Ovary (tissue), 9 donors: ENCODE results near the gene RSU1. TPM values are rescaled to one million over a fixed set of nuclear protein-coding genes. Genes with fewer than 3 reads are reported as not detected.

Source experiments
- DNase-seq, 5 donors: peaks; one replicate each; pipeline ENCODE4 v3.0.0-alpha.2; 2019 to 2020
- H3K27ac ChIP-seq, 2 donors: fragments of 200-600 bp; one replicate each; pipeline versions ENCODE4 v1.5.1 to v1.8.0; 2019 to 2022
- H3K27me3 ChIP-seq: fragments of 200-600 bp; one replicate; pipeline ENCODE4 v1.8.0; 2022
- H3K36me3 ChIP-seq: fragments of 200-600 bp; sonication (generic); one replicate; pipeline ENCODE4 v1.5.1; 2019
- H3K4me1 ChIP-seq: one replicate; pipeline ENCODE4 v1.8.1; 2013; ENCODE audit warnings: mild to moderate bottlenecking, moderate library complexity; ENCODE audit not compliant: insufficient read depth
- H3K4me3 ChIP-seq: fragments of 200-600 bp; sonication (generic); one replicate; pipeline ENCODE4 v1.5.1; 2017
- H3K9me3 ChIP-seq, 2 donors: fragments of 200-600 bp in 1 of 2; sonication (generic) in 1 of 2; one replicate each; pipeline versions ENCODE4 v1.5.1 to v1.8.1; 2013 to 2019; ENCODE audit warnings: mild to moderate bottlenecking in 1 of 2, moderate library complexity in 1 of 2
- EP300 ChIP-seq: sonication (generic); formaldehyde crosslinking; IDR thresholded peaks from one replicate; pipeline ENCODE4 v1.6.1; 2017; ENCODE audit warnings: antibody characterized with exemption
- POLR2A ChIP-seq: fragments of 450-650 bp; IDR thresholded peaks from one replicate; pipeline ENCODE4 v1.6.1; 2017; ENCODE audit warnings: antibody characterized with exemption, mild to moderate bottlenecking, moderate library complexity
- WGBS, 3 donors: extraction: QIAGEN DNeasy Blood & Tissue Kit in 1 of 3; methylation state at CpG; one replicate each; pipeline versions ENCODE4 v1.1.5 to v1.1.7; 2013 to 2017; 5-methylcytosine and 5-hydroxymethylcytosine counted together
- intact Hi-C, 4 donors: fragments of 100-400 bp; cut with DNase I; formaldehyde crosslinking; loops; one replicate each; pipeline versions ENCODE4 v1.11.0 to v1.15.1; 2022 to 2023
- polyA plus RNA-seq, 2 donors: library from polyadenylated mRNA; stranded (reverse); fragments of 200-250 nt in 1 of 2; fragments of 350-450 nt in 1 of 2; fragmentation: Illumina TruSeq in 1 of 2; extraction: RNeasy Lipid Tissue Mini Kit (QIAGEN cat#74804) in 1 of 2; gene quantifications; one replicate each; pipeline ENCODE4 v1.2.3, GENCODE V29; 2013 to 2014
- total RNA-seq, 7 donors: library from RNA; depleted of rRNA in 2 of 7; stranded (reverse); fragments of >200 nt in 2 of 7; fragmentation: NEBNext Ultra II Directional in 3 of 7; extraction: Animal tissue kit (Norgen Biotek cat#: 25700) in 3 of 7; gene quantifications; one replicate each; pipeline versions ENCODE4 v1.1.0 to v1.2.4, GENCODE V29; 2016 to 2023
- TF ChIP-seq, protein P1 (sequence below), 3 donors: fragments of 450-650 bp in 2 of 3; fragments of 200-600 bp in 1 of 3; IDR thresholded peaks; one replicate each; pipeline versions ENCODE4 v1.5.1 to v1.8.0; 2016 to 2022; ENCODE audit warnings: antibody characterized with exemption in 3 of 3, mild to moderate bottlenecking in 1 of 3
- donor health status: DM: no; HTN: no; CAD: no; lungs with moderate emphysema.
- donor health status: DM: no; HTN: no; CAD: no.
- donor health status: Bipolar disorder and iron deficiency.
- donor health status: DM: yes; HTN: yes; CAD: no.
- donor health status: DM: no; HTN: no; CAD: no.
- donor health status: DM: yes; HTN: yes; CAD: no.

Gene RSU1
- total and polyA plus RNA-seq, 9 donors: 30.1 to 184 (median 70.3) TPM

DNA sequence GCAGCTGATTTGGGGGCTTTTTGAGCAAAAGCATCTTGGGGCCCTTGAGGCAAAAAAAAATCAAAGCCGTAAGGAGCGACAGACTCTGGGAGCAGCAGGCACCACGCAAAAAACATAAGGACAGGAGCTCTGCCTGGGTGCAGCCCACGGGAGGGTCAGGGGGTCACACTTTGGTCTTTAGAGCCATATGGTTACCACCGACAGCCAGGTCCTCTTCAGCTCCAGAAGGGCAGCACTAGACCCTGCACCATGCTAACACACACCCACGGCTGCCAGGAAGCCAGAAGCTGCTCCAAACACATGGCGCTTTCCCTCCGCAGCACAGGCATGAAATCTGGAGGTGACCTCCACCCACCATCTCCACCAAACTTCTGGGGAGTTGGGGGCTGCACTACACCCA, 47.1 kb downstream of the RSU1 start:
- DNase-seq: no peak
- Histone ChIP-seq H3K4me3 (no peak overlapping the region), H3K36me3 (no peaks in the 10 kb centered on the region), H3K27me3 (no peaks in the 10 kb centered on the region), H3K4me1 (peaks cover 2% of the 10 kb centered on the region), H3K27ac (no peak overlapping the region), H3K9me3 (no peaks in the 10 kb centered on the region)
- WGBS, 3 donors: 89 to 92% (median 90%) methylated on average over 8 of the region's 8 CpGs
- intact Hi-C loops: no loop called here
- TF ChIP-seq POLR2A (no peak), EP300 (no peak)
- TF ChIP-seq, protein P1, sequence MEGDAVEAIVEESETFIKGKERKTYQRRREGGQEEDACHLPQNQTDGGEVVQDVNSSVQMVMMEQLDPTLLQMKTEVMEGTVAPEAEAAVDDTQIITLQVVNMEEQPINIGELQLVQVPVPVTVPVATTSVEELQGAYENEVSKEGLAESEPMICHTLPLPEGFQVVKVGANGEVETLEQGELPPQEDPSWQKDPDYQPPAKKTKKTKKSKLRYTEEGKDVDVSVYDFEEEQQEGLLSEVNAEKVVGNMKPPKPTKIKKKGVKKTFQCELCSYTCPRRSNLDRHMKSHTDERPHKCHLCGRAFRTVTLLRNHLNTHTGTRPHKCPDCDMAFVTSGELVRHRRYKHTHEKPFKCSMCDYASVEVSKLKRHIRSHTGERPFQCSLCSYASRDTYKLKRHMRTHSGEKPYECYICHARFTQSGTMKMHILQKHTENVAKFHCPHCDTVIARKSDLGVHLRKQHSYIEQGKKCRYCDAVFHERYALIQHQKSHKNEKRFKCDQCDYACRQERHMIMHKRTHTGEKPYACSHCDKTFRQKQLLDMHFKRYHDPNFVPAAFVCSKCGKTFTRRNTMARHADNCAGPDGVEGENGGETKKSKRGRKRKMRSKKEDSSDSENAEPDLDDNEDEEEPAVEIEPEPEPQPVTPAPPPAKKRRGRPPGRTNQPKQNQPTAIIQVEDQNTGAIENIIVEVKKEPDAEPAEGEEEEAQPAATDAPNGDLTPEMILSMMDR (IDR thresholded peaks at IDR 0.05): no peak

DNA sequence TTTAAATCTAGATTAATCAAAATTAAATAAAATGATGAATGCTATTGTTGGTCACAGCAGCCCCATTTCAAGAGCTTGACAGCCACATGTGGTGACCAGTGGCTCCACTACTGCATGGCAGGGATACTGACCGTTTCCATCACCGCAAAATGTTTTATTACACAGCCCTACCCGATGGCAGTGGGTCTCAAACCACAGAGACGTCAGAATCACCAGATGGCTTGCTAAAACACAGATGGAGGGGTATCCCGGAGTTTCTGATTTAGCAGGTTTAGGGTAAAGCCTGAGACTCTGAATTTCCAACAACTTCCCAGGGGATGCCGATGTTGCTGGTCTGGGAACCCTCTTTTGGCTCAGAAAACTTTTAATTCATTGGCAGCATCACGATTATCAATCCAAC, 47.9 kb downstream of the RSU1 start:
- no peaks in the 10 kb centered on the region for H3K9me3 ChIP-seq
- H3K27me3 ChIP-seq: no peaks in the 10 kb centered on the region
- intact Hi-C loops: no loop called here
- no peaks in the 10 kb centered on the region for H3K36me3 ChIP-seq
- no peak for TF ChIP-seq EP300
- no peak overlapping the region for H3K27ac ChIP-seq
- H3K4me1 ChIP-seq: peaks cover 2% of the 10 kb centered on the region
- 89 to 93% (median 91%) methylated on average over 7 of the region's 7 CpGs for WGBS, 3 donors
- no peak for DNase-seq
- no peak overlapping the region for H3K4me3 ChIP-seq

DNA sequence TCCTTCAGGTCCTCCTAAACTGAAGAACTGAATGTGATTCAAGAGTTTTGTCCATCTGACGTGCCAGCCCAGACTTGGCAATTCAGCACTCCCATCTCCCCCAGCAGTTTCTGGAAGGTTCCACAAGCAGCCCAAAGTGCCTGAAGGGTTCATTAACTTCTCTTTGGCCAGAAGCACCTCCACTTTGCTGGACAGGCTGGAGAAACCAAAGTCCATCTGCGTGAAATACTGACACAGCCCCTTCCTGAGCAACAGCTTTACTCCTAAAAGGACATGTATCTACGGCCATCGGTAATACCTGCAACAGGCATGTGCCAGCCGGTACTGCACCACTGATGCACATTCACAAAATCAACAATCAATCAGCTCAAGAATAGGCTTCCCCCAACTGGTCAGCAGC, 48.5 kb downstream of the RSU1 start:
- Histone ChIP-seq H3K4me3 (no peak overlapping the region), H3K27me3 (no peaks in the 10 kb centered on the region), H3K4me1 (peaks cover 2% of the 10 kb centered on the region), H3K9me3 (no peaks in the 10 kb centered on the region), H3K36me3 (no peaks in the 10 kb centered on the region), H3K27ac (no peak overlapping the region)
- no peak for DNase-seq
- intact Hi-C loops: no loop called here
- TF ChIP-seq, protein P1 (IDR thresholded peaks at IDR 0.05): no peak
- TF ChIP-seq POLR2A (no peak), EP300 (no peak)
- 96 to 97% (median 97%) methylated on average over 5 of the region's 5 CpGs for WGBS, 3 donors

DNA sequence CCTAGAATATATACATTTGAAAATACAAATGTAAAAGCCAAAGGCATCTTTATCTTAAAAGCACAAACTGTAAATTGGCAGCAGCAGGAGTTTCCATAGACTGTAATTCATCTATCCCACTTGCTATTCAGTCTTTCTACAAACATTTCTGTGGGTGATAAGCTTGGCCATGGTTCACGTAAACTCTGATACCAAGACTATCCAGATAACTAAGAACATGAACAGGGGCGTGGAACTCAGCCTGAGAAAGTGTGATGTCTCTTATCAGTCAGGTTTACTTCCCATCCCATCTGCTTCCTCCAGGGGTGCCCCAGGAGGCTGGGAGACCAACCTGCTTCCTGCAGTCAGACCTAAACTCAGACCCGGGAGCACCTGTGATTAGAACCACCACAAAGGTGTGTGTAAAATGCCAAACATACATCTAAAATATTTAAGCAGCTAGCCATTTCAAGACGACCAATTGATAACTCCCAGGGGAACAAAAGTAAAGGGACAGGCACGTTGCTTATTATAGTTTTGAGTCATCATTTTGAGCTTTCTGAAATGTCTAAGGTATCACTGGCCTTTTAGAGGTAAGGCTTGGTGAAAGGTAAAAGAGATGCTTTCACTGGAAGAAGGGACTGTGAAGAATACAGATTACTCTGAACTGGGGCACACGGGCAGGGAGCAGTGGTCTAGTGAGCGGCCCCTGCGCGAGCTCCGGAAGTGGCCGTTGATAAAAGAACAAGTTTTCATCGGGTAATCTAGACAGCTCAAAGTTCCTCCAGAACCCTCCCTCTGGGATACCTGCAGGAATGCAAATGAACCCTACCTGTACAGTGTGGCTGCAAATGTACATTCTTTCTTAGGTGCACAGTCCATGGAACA, 51.5 kb downstream of the RSU1 start:
- peaks cover 2% of the 10 kb centered on the region for H3K4me1 ChIP-seq
- H3K27me3 ChIP-seq: no peaks in the 10 kb centered on the region
- no peak overlapping the region for H3K4me3 ChIP-seq
- no peaks in the 10 kb centered on the region for H3K36me3 ChIP-seq
- intact Hi-C loops: no loop called here
- H3K27ac ChIP-seq: no peak overlapping the region
- no peak for DNase-seq
- no peaks in the 10 kb centered on the region for H3K9me3 ChIP-seq
- WGBS, 3 donors: 78 to 81% (median 81%) methylated on average over 12 of the region's 12 CpGs
- TF ChIP-seq POLR2A: no peak

DNA sequence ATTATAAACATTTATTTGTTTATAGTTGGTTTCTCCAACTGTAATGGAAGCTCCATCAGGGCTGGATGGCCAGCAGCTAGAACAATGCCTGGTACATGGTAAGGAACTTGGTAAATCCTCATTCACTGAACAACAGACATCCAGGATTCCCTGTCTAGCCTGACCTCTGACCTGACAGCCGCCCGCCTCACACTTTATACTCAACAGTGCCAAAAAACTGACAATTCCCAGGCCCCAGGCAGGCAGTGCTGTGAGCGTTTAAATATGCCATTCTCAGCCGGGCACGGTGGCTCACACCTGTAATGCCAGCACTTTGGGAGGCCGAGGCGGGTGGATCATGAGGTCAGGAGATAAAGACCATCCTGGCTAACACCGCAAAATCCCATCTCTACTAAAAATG, 55.9 kb downstream of the RSU1 start:
- 88 to 94% (median 92%) methylated on average over 8 of the region's 8 CpGs for WGBS, 3 donors
- Histone ChIP-seq H3K27ac (no peak overlapping the region), H3K4me3 (no peak overlapping the region), H3K9me3 (no peaks in the 10 kb centered on the region), H3K4me1 (peaks cover 2% of the 10 kb centered on the region), H3K27me3 (no peaks in the 10 kb centered on the region), H3K36me3 (no peaks in the 10 kb centered on the region)
- intact Hi-C loops: no loop called here
- no peak for DNase-seq
- TF ChIP-seq EP300: no peak
- no peak for TF ChIP-seq POLR2A
- TF ChIP-seq, protein P1 (IDR thresholded peaks at IDR 0.05): no peak
